OCI-LY1 (cell line): ENCODE data around the gene TMEM92.

Experiments
- CTCF ChIP-seq: fragments of 200-600 bp; sonication (generic), shearing (Covaris generic); IDR thresholded peaks from 2 replicates; pipeline ENCODE4 v1.5.1; 2017; ENCODE audit warnings: mild to moderate bottlenecking, antibody characterized with exemption, low read length, moderate library complexity, mixed read lengths
- EZH2 ChIP-seq: fragments of 200-600 bp; sonication (generic), shearing (Covaris generic); IDR thresholded peaks from 2 replicates; pipeline ENCODE4 v1.8.0; 2017; ENCODE audit warnings: borderline replicate concordance, mixed run types, mild to moderate bottlenecking, antibody characterized with exemption, low read length, moderate library complexity, mixed read lengths

GRCh38 chr17:50289991-50290702 is 15.9 kb downstream of the TMEM92 start:
- TF ChIP-seq CTCF (no peak), EZH2 (no peak)
